Neural cell (in vitro differentiated cells): ENCODE data around the gene AQP6. TPM values are rescaled to one million over a fixed set of nuclear protein-coding genes. Genes with fewer than 3 reads are reported as not detected.
A peak's percentile ranks its signal among the peaks of the same experiment; 100 is the strongest.

ENCODE experiments used
- H2AFZ ChIP-seq: fragments of 200-600, 300-800 bp; sonication (generic), shearing (Covaris generic); 2 replicates; pipeline ENCODE4 v1.6.0; 2014; ENCODE audit warnings: low read depth, mild to moderate bottlenecking, antibody characterized with exemption, low read length, moderate library complexity
- H3F3A ChIP-seq: fragments of 200-600 bp; shearing (Covaris generic); 2 replicates; pipeline ENCODE4 v1.6.1; 2016; ENCODE audit warnings: mild to moderate bottlenecking, moderate library complexity, mixed read lengths, antibody characterized with exemption, low read length; ENCODE audit not compliant: insufficient read depth, poor library complexity, severe bottlenecking
- H3K27ac ChIP-seq: fragments of 200-600, 300-800 bp; sonication (generic), shearing (Covaris generic); 2 replicates; pipeline ENCODE4 v1.5.1; 2014; ENCODE audit warnings: mild to moderate bottlenecking, low read length, moderate library complexity
- H3K27me3 ChIP-seq: fragments of 300-800, 200-600 bp; sonication (generic), shearing (Covaris generic); 2 replicates; pipeline ENCODE4 v1.6.0; 2014; ENCODE audit warnings: mild to moderate bottlenecking, low read depth, low read length, moderate library complexity; ENCODE audit not compliant: insufficient read depth
- H3K36me3 ChIP-seq: fragments of 300-800, 200-600 bp; sonication (generic), shearing (Covaris generic); 2 replicates; pipeline ENCODE4 v1.5.1; 2014; ENCODE audit warnings: mild to moderate bottlenecking, antibody characterized with exemption, low read length, moderate library complexity; ENCODE audit not compliant: insufficient read depth
- H3K4me2 ChIP-seq: fragments of 300-800, 200-600 bp; sonication (generic), shearing (Covaris generic); 2 replicates; pipeline ENCODE4 v1.6.0; 2014; ENCODE audit warnings: mild to moderate bottlenecking, low read length
- H3K4me3 ChIP-seq: fragments of 300-800, 200-600 bp; sonication (generic), shearing (Covaris generic); 2 replicates; pipeline ENCODE4 v1.5.1; 2014; ENCODE audit warnings: mild to moderate bottlenecking, low read length, moderate library complexity
- H3K79me2 ChIP-seq: fragments of 200-600 bp; shearing (Covaris generic); replicated peaks from 2 replicates; pipeline ENCODE4 v1.6.0; 2014; ENCODE audit warnings: mild to moderate bottlenecking, low read length, moderate library complexity; ENCODE audit not compliant: insufficient read depth
- H3K9ac ChIP-seq: fragments of 300-800, 200-600 bp; sonication (generic), shearing (Covaris generic); 2 replicates; pipeline ENCODE4 v1.6.1; 2016; ENCODE audit warnings: mild to moderate bottlenecking, low read length, mixed read lengths
- H3K9me2 ChIP-seq: fragments of 200-600 bp; shearing (Covaris generic); 2 replicates; pipeline ENCODE4 v1.6.1; 2016; ENCODE audit warnings: mild to moderate bottlenecking, low read length, mixed read lengths; ENCODE audit not compliant: insufficient read depth
- H3K9me3 ChIP-seq: fragments of 200-600, 300-800 bp; sonication (generic), shearing (Covaris generic); 2 replicates; pipeline ENCODE4 v1.6.1; 2016; ENCODE audit warnings: mild to moderate bottlenecking, mixed run types, low read length, moderate library complexity, mixed read lengths
- H4K20me1 ChIP-seq: fragments of 200-600 bp; shearing (Covaris generic); 2 replicates; pipeline ENCODE4 v1.6.1; 2016; ENCODE audit warnings: mild to moderate bottlenecking, mixed run types; ENCODE audit not compliant: insufficient read depth
- CTCF ChIP-seq: fragments of 450-650 bp; IDR thresholded peaks from 2 replicates; pipeline ENCODE4 v1.5.1; 2014; ENCODE audit warnings: antibody characterized with exemption, mild to moderate bottlenecking, moderate library complexity; ENCODE audit not compliant: poor library complexity, severe bottlenecking
- EP300 ChIP-seq: fragments of 450-650 bp; conservative IDR thresholded peaks from 2 replicates; pipeline ENCODE4 v1.6.1; 2014; ENCODE audit warnings: antibody characterized with exemption, mild to moderate bottlenecking, moderate library complexity; ENCODE audit not compliant: poor library complexity, severe bottlenecking
- EZH2 ChIP-seq: fragments of 200-600, 300-800 bp; shearing (Covaris generic), sonication (generic); IDR thresholded peaks from 2 replicates; pipeline ENCODE4 v1.6.1; 2014; ENCODE audit warnings: antibody characterized with exemption, low read length, borderline replicate concordance, mild to moderate bottlenecking; ENCODE audit not compliant: insufficient read depth, poor library complexity, severe bottlenecking
- MXI1 ChIP-seq: fragments of 450-650 bp; conservative IDR thresholded peaks from 2 replicates; pipeline ENCODE4 v1.6.1; 2014; ENCODE audit warnings: antibody characterized with exemption, mild to moderate bottlenecking; ENCODE audit not compliant: poor library complexity, severe bottlenecking
- POLR2AphosphoS5 ChIP-seq: IDR thresholded peaks from 2 replicates; pipeline ENCODE4 v1.6.1; 2012
- RAD21 ChIP-seq: fragments of 450-650 bp; conservative IDR thresholded peaks from 2 replicates; pipeline ENCODE4 v1.6.1; 2014; ENCODE audit warnings: antibody characterized with exemption, mild to moderate bottlenecking, moderate library complexity
- REST ChIP-seq: IDR thresholded peaks from 2 replicates; pipeline ENCODE4 v1.6.1; 2012; ENCODE audit warnings: borderline replicate concordance
- SMC3 ChIP-seq: fragments of 450-650 bp; conservative IDR thresholded peaks from 2 replicates; pipeline ENCODE4 v1.6.1; 2014; ENCODE audit warnings: antibody characterized with exemption, mild to moderate bottlenecking, moderate library complexity; ENCODE audit not compliant: poor library complexity
- TAF1 ChIP-seq: IDR thresholded peaks from 2 replicates; pipeline ENCODE4 v1.6.1; 2012; ENCODE audit warnings: low read depth
- polyA plus RNA-seq: library from polyadenylated mRNA; depleted of rRNA; stranded (reverse); fragments of >200 nt; gene quantifications from 2 replicates; pipeline ENCODE4 v1.2.3, GENCODE V29; 2014

Gene AQP6
- polyA plus RNA-seq, 1 donor from 2014 or later = not detected

GRCh38 chr12:49983892-49984291, 11.1 kb downstream of the AQP6 start:
- no peak overlapping the region for H3K27ac ChIP-seq
- H3K9me2 ChIP-seq = no peaks in the 10 kb centered on the region
- H3K36me3 ChIP-seq = no peaks in the 10 kb centered on the region
- TF ChIP-seq MXI1 (no peak), POLR2AphosphoS5 (no peak), EP300 (no peak), EZH2 (no peak), TAF1 (no peak), CTCF (no peak), SMC3 (no peak), RAD21 (no peak), REST (no peak)
- H3K4me2 ChIP-seq = no peak overlapping the region
- no peak overlapping the region for H3K9ac ChIP-seq
- H4K20me1 ChIP-seq = no peaks in the 10 kb centered on the region
- H3K9me3 ChIP-seq = no peaks in the 10 kb centered on the region
- H3F3A ChIP-seq = no peaks in the 10 kb centered on the region
- H3K79me2 ChIP-seq = no peaks in the 10 kb centered on the region
- no peaks in the 10 kb centered on the region for H3K27me3 ChIP-seq
- no peak overlapping the region for H3K4me3 ChIP-seq
- H2AFZ ChIP-seq = peak overlapping the region; percentile 14

GRCh38 chr12:49984476-49985359, 12.0 kb downstream of the AQP6 start:
- H3K36me3 ChIP-seq = no peaks in the 10 kb centered on the region
- no peaks in the 10 kb centered on the region for H3K9me2 ChIP-seq
- H4K20me1 ChIP-seq = no peaks in the 10 kb centered on the region
- no peak overlapping the region for H3K9ac ChIP-seq
- no peaks in the 10 kb centered on the region for H3K79me2 ChIP-seq
- H3K27me3 ChIP-seq = no peaks in the 10 kb centered on the region
- no peak overlapping the region for H2AFZ ChIP-seq
- TF ChIP-seq RAD21 (no peak), EP300 (no peak)
- no peak overlapping the region for H3K4me3 ChIP-seq
- H3K9me3 ChIP-seq = no peaks in the 10 kb centered on the region
- H3K4me2 ChIP-seq = no peak overlapping the region
- H3K27ac ChIP-seq = no peak overlapping the region
- no peaks in the 10 kb centered on the region for H3F3A ChIP-seq
